GM19043 (cell line): ENCODE measurements around the gene AMOTL1.

Experiments
- ATAC-seq: cut with Tn5 transposase; IDR thresholded peaks from one replicate; pipeline ENCODE4 v1.9.1; 2021; ENCODE audit warnings: low read depth; ENCODE audit not compliant: unreplicated experiment

The AMOTL1 gene

DNA sequence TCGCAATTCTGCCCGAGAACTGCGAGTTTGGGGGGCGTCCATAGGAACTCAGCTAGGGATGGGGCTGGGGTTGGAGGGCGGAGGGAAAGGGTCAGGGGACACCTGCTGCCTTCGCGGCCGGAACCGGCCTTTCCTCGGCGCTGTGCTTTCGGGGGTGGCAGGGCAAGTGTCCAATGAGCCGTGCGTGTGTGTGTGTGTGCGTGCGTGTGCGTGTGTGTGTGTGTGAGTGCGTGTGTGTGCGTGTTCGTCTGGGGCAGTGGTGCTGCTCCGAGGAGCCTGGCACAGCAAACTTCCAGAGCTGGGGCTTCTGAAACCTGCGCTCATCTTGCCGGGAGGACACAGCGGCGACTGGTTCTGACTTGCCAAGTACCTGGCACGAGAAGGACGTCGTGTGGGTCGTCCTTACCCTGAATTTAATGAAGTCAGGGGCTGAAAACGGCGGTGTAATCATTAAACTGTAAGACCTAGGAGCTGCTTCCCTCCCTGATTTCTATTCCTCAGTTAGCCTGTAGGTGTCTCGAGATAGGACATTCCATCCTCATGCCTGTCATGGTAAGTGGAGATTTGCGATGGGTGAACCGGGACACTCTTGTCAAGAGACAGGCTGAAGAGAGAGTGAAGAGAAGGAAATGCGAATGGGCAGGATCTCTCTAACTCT lies 27.0 kb upstream of the AMOTL1 start:
- no peak for ATAC-seq

DNA sequence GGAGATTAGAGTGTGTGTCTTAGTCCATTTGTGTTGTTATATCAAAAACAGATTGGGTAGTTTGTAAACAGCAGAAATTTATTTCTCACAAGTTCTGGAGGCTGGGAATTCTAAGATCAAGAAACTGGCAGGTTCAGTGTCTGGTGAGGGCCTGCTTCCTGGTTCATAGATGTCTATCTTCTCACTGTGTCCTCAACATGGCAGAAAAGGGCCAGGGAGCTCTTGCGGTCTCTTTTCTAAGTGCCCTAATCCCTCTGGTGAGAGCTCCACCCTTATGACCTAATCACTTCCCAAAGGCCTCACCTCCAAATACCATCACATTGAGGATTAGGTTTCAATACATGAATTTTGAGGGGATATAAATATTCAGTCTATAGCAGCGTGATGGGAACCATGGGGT lies 25.5 kb upstream of the AMOTL1 start:
- no peak for ATAC-seq

DNA sequence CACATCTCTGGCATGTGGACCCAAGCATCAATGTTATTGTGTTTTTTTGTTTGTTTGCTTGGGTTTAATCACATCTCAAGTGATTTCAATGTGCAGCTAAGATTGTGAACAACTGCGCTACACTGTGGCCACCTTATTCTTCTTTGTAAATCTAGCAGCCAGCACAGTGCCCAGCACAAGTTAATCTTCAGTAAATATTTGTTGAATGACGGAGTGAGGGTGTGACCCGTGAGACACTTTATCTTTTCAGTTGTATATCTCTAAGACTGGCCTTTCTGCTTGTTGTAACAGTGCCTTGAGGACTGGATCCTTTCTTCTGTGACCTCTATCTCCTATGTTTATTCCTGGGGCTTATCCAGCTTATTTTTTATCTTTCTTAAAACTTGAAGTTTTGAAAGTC lies 21.4 kb upstream of the AMOTL1 start:
- ATAC-seq, result no peak

DNA sequence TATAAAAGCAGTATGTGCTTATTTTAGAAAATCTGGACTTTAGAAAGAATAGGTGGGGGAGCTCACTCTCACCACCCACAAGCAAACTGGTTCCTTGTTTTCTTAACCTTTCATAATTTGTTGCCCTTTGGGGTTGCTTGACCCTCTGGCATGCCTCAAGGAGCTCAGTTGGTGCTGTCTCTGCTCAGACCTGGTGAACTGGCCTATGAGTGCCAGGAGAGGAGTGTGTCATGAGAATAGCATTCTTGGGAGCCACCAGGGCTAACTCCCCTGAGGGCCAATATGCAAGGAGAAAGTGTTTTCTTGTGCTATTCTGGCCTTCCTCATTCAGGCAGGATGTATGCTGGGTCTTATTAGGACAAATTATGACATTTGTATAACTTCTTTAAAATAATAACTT lies 21.0 kb upstream of the AMOTL1 start:
- no peak for ATAC-seq

DNA sequence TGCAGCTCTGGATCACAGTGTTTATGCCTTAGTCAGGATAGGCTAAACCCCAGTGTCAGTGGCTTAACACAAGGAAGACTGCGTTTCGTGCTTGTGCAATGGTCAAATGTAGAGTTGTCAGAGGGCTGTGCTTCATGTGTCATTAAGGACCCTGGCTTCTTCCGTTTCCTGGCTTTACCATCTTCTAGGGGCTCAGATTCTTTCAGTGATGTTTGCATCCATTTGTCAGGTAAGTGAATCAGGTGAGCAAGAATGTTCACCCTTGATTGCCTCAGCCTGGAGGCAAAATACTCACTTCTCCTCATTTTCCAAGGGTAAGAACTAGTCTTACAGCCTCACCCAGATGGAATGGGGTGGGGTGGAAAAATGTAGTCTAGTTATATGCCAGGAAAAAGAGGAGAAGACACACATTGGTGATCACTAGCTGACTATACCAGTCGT lies 20.5 kb upstream of the AMOTL1 start:
- ATAC-seq, result no peak

DNA sequence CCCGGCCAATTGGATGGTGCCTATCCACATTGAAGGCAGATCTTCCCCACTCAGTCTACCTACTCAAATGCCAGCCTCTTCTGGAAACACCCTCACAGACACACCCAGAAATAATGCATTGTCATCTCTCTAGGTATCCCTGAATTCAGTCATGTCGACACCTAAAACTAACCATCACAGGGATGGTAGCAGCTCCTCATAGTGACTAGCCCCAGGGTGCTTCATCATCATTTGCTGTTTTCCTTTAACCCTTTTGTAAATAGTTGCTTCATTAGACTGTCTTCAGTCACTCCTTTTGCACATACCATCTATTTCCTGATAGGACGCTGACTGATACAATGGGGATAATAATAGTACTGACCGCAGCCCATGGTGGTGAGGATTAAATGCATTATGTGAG lies 18.8 kb upstream of the AMOTL1 start:
- ATAC-seq, result no peak

DNA sequence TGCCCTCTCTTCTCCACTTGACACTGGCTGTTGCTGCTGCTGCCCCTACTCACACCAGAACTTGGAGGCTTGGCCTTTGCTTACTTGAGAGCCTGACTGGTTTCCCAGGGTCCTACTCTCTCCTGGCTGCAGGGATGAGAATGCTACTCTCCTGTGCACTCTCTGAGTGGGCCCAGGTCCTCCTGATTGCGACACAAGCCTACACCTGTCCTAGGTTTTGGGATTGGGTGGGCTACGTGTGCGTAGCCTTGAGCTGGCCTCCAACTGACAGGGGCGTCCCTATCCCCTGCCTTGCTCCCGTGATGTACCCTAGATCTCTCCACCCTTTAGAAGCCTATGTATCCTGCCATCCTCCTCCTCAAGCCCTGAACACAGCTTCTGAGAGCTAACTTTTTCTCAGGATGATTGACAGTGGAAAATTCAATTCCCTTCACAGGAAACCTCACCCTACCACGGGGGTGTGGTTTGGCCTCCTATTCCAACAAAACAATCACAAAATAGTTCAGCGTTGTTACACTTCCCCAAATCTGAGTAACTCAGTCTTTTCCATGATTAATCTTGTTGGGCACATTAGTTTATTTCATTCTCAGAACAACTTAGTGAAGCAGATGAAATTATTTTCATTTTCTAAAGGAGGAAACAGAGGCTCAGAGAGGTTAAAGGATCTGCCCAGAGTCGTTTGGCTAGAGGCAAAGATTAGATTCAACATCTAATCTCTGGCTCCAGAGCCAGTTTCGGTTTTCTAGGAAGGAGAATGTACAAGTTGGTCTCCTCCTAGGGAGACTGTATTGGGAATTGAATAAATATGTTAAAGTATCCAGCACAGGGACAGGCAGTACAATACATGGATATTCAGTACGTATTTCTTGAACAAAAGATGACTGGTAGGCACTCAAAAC lies 17.6 kb upstream of the AMOTL1 start:
- ATAC-seq, result no peak

DNA sequence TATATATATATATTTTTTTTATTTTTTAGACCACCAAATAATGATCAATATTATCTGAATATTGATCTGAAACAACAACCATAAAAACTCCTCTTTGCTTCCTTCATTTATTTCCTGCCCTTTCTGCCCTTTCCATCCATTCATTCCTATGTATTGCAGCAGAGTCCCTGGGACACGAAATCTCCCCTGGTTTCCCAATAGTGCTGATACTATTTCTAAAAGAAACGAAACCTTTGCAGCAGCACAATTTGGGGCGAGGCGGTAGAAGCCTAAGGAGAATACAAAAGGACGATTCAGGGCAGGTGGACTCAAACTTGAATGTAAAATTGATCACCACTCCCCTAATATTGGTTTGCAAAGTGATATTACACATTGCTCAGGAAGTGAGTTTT lies 16.9 kb upstream of the AMOTL1 start:
- no peak for ATAC-seq

DNA sequence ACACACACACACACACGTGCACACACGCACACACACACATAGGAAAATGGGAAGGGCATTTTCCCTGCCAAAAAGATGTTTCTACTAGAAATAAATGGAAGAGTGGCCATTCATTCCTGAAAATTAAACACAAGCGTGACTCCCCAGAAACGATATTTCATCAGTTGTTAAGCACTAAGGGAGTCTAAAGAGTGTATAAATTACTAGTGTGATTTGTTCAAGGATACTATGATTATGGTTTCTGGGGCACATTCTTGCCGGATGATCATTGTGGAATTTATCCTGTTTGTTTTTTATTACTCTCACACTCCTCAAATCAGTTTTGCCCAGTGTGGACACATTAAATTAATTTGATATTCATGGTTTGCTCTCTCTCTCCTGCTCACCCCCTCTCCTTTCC lies 16.4 kb upstream of the AMOTL1 start:
- ATAC-seq, result no peak

DNA sequence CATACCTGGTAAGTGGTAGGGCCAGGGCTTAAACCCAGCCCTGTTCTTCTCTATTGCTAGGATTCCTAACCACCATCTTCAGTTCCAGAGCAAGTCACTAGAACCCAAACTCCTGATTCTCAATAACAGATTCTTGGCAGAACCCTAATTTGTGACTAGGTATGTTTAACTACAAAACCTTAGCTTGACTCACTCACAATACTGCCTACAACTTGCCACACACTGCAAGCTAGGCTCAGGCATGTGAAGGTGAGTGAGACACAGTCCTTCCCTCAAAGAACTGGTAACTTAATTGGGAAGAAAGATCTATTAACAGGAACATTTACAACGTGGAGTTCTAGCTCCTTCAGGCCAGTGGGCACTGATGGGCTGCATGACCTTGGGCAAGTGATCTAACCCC lies 14.5 kb upstream of the AMOTL1 start:
- ATAC-seq, result no peak

DNA sequence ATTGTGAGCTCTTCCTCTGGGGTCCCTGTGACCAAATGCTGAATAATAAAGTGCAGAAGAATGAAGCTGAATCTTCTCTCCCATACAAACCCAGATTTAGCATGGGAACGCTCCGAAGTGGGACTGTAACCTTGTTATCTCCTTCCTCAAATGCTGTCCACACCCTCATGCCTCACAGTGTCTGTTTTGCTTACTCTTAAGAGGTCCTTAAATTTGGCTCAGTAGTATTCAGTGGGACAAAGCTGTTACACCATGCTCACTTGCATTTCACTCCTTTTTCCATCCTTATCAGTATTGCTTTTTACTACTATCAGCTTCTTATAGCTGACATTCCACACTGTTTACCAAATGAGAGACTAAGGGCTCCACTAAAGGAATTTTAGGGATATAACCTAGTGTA lies 13.8 kb upstream of the AMOTL1 start:
- ATAC-seq, result no peak

DNA sequence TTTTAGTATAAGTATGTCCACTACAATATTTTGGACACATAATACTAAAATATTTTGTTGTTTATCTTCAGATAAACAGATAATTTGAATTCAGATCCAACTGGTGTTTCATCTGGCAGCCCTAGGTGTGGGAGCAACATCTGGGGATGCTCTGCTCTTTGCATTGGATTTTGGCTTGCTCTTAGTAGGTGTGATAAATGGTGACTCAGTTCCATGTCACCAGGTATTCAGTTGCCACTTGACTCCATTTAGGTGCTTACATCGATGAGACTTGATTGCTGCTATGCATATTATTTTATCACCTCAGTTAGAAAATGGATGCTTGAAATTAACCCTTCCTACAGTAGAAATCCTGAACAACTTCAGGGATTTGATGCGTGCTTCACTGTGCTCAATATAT lies 13.3 kb upstream of the AMOTL1 start:
- ATAC-seq, result no peak

DNA sequence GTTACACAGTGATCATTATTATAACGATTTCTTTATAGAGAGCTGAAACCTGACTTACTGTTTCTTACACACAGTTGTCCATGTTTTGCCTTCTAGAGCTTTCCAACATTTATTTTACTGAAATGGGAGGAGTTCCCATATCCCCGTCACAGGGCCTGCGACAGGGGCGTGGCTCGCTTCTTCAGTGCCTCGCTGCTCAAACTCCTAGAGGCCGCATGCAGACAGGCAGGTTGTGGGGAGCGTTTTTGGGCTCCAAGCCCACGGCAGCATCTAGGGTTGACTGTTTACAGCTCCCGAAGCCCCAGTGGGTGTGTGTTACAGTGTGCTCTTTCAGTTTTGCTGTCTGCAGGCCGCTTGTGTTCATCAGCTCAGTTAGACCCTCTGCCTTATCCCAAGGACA lies 12.7 kb upstream of the AMOTL1 start:
- no peak for ATAC-seq

DNA sequence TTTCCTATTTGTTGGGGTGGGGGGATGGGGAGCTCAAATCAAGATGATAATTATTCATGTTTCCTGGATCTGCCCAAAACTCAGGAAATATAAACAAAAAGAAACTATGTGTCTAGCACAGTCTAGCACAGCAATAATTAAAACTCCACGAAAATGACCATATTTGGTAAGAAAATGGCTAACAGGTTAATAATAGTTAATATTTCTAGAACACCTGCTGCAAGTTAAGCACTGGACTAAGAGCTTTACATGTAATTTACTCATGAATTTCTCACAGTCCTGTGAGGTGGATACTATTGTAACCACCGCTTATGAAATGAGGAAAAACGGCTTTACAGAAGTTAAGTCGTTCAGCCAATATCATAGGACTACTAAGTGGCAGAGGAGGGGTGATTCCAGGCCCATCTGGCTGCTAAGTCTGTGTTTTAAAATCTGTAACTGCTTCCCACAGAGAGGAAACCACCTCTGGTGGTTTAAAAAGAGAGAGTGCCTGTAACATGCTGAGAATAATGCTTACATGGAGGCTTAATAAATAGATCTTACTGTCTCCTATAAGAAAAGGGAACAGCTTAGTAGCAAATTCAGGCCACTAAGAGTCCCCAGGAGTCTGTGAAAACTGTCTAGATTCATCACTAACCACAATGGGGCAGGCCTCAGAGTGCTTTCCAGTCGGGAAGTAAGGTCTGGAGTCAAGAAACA lies 11.0 kb upstream of the AMOTL1 start:
- ATAC-seq, result no peak

DNA sequence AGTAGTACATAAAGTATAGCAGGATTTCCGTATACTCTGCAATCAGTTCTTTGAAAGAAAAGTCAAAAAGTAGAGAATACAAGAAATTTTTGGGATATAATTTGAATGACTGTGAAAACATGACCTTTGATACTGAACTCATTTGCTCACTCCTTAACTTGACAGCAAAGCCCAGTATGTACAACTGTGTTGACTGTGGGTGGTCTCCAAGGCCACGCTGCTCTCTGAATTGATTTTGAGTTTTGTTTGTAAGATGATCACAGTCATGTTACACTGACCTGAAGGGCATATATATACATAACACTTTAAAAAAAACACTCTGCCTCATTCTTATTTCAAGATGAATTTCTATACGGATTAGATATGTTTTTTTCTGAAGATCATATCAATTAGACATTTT lies 9.5 kb upstream of the AMOTL1 start:
- ATAC-seq, result no peak

DNA sequence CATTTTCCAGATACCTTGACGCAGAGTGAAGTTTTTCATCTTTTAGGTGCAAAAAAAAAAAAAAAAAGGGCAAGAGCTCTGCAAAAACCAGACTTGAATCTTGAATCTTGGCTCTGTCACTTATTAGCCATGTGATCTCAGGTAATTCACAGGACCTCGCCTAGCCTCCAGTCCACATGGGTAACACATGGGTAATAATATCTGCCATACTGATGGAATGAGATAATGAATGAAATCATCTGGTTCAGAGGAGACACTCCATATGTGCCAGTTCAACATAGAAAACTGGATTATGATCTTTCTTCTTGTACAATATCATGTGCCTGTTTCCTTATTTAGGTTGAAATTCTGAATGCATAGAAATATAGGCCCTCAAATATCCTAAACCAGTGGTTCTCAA lies 8.6 kb upstream of the AMOTL1 start:
- no peak for ATAC-seq

DNA sequence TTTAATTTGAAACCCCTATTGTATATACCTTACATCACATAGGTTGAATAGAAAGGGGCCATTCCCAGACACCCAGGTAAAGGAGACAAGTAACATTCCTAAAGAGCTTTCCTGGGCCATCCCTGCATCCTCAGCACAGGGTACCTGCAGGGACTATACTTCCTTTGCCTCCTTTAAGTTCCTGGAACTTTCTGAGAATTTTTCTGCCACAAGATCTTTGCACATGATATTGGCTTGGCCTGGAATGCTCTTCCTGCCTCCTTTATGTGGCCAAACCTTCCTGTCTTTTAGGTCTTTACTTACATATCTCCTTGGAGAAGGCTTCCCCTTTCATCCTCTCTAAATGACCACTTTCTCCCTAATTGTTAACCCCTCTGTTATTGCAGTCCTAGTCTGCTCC lies 7.9 kb upstream of the AMOTL1 start:
- no peak for ATAC-seq

DNA sequence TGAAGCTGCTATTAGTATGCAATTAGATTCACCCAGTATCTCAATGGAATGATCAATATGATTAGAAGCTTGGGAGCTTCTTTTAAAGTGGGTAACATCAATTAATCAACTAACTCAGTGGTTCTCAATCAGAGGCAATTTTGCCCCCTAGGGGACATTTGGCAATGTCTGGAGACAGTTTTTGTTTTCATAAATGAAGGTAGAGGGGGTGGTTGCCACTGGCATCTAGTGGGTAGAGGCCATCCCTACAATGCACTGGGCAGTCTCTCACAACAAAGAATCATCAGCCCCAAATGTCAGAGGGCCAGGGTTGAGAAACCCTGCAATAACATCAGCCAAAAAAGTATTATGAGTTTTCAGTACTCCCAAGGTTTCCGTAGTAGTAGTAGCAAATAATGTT lies 5.9 kb upstream of the AMOTL1 start:
- no peak for ATAC-seq

DNA sequence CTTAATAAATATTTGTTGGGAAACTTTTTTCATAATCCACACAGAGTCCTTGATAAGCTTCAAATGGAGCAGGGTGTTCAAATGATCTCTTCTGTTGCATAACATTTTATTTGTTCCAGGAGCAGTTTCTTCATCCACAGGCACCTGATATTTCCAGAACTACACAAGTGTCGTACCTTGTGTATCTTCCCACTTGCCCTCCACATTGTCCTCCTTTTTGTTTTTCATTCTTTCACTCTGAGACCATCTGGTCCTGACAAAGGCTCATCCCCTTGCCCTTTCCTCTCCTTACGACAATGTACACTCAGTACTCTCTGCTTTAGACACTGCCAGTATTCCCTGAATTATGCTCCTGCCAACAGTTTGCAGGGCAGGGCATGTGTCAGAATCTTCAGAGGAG lies 5.2 kb upstream of the AMOTL1 start:
- ATAC-seq, result no peak

DNA sequence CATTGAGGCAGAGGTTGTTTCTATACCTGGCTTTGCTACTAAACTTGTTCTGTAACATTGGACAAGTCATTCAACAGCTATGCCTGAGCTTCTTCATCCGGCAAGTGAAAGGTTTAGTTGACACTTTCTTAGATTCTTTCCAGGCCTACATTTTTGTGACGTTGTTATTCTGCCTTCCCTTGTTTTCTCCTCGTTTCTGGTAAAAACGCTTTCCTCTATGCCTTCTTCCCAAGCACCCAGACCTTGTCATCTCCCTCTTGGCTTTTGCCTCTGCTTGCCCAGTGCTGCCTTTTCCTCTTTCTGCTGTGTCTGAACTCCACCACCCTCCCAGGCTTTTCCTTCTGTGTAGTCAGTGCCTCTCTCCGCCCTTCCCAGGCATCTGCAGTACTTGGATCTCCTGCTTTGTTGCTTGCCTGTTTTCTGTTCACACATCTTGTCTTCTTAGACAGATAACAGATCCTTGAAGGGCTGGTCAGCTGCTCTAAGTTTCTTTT lies 1.4 kb upstream of the AMOTL1 start:
- no peak for ATAC-seq

DNA sequence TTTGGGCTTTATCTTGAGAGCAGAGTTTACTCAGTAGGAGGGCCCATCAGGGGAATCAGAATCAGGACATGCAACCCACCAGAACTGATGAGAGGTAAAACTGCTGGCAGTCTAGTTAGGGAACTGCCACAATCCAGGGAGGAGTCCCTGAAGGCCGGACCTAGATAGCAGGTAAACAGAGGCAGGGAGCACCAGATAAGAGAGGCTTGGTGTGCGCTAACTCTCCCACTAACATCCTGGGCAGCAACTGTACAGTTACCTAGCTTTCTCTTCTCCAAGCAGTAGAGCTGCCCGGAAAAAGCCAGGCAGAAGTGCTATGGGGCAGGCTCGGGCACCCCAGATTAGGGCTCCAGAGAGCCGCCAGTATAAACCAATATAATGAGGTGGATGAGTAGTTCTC lies 865 bp upstream of the AMOTL1 start:
- no peak for ATAC-seq
